Measurements from ENCODE around the gene PLXNA4. TPM values are rescaled to one million over a fixed set of nuclear protein-coding genes. Genes with fewer than 3 reads are reported as not detected.
A peak's percentile ranks its signal among the peaks of the same experiment; 100 is the strongest.

The PLXNA4 gene, protein sequence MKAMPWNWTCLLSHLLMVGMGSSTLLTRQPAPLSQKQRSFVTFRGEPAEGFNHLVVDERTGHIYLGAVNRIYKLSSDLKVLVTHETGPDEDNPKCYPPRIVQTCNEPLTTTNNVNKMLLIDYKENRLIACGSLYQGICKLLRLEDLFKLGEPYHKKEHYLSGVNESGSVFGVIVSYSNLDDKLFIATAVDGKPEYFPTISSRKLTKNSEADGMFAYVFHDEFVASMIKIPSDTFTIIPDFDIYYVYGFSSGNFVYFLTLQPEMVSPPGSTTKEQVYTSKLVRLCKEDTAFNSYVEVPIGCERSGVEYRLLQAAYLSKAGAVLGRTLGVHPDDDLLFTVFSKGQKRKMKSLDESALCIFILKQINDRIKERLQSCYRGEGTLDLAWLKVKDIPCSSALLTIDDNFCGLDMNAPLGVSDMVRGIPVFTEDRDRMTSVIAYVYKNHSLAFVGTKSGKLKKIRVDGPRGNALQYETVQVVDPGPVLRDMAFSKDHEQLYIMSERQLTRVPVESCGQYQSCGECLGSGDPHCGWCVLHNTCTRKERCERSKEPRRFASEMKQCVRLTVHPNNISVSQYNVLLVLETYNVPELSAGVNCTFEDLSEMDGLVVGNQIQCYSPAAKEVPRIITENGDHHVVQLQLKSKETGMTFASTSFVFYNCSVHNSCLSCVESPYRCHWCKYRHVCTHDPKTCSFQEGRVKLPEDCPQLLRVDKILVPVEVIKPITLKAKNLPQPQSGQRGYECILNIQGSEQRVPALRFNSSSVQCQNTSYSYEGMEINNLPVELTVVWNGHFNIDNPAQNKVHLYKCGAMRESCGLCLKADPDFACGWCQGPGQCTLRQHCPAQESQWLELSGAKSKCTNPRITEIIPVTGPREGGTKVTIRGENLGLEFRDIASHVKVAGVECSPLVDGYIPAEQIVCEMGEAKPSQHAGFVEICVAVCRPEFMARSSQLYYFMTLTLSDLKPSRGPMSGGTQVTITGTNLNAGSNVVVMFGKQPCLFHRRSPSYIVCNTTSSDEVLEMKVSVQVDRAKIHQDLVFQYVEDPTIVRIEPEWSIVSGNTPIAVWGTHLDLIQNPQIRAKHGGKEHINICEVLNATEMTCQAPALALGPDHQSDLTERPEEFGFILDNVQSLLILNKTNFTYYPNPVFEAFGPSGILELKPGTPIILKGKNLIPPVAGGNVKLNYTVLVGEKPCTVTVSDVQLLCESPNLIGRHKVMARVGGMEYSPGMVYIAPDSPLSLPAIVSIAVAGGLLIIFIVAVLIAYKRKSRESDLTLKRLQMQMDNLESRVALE (N-terminal part only)
- total RNA-seq, result 3.5 TPM
- polyA plus RNA-seq (ENCODE audit: insufficient read depth, low read depth, low replicate concordance), result 0.17 TPM
- long read RNA-seq, donor 1, result 0 reads
- long read RNA-seq, donor 2, result 0 reads
- long read RNA-seq, donor 3, result 0 reads
- long read RNA-seq, donor 4, result 0 reads
- long read RNA-seq, donor 5, result 0 reads
- long read RNA-seq, donor 6, result 0 reads
- long read RNA-seq, donor 7, partial matches to known transcripts, result 4 of 6 reads
- long read RNA-seq, donor 7, other reads (novel, unspliced or antisense), result 2 of 6 reads
- long read RNA-seq, donor 8, result 0 reads
- long read RNA-seq, donor 9, result 0 reads
- long read RNA-seq, donor 10, result 0 reads

DNA sequence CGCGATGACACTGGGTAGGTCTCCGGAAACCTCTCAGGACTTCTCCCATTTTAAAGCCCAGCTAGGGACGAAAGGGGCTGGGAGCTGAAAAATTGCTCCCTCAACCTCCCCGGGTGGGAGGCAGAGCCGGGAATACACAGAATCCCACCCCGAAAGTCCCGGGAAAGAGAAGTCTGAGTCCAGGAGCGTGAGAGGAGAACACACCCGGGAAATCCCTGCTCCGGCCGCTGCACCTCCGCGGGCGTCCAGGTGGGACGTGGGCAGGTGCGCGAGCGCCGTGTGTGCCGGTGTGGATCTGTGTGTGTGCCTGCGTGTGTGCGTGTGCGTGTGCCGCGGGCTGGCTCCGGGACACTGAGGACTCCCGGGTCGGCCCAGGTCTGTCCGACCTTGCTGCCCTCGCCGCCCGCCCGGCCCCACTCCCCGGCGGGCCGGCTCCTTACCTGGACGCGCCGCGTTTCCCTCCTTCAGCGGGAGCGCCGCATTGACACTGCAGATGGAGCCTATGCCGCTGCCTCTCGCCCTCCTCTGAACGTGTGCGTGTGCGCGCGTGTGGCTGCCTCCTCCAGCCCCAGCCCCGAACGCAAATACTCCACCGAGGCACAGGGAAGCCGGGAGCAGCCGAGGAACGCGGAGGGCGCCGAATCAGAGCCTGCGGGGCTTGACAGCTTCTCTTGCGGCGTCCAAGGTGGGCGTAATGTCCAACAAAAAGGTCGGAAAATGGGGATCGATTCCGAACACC lies at the start of gene PLXNA4:
PLXNA4 (minus strand) TSS at position 489 of the 739 bp plus-strand sequence. CDS start 67,777 bp downstream, outside the sequence.
- peak within 1 kb of the TSS; percentile 43 to 63 (median 46) for H3K4me3 ChIP-seq (ENCODE audit: low read length in 3 of 3)
- intact Hi-C loops (cut with DNase I), result no loop called here

DNA sequence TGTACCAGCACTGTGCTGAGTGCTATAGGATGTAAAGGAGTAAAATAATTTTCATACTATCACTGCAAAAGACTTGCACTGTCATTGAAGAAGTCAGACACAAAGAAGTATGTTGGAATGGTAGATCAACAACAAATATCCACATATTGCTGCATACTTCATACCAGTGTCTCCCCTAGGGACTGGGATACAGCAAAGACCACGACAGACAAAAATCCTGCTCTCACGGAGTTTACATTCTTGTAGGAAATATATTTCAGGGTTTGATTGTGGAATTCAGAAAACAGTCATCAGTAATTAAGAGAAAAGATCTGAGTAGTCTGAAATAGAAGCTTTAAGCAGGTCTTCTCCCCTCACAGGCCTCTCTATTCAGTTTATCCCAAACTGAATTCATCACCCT lies 49.4 kb upstream of the PLXNA4 start:
- H3K4me3 ChIP-seq (ENCODE audit: low read length in 3 of 3), result no peak overlapping the region
- DNase-seq, result no peak
- no peak for FAIRE-seq
- H3K4me1 ChIP-seq (ENCODE audit: control insufficient read depth in 2 of 3, insufficient read depth in 2 of 3, low read depth in 1 of 3, low read length in 3 of 3), result no peaks in the 10 kb centered on the region
- H3K27ac ChIP-seq (ENCODE audit: low read depth in 2 of 2, low read length in 2 of 2), result no peak overlapping the region
- TF ChIP-seq, protein P1, sequence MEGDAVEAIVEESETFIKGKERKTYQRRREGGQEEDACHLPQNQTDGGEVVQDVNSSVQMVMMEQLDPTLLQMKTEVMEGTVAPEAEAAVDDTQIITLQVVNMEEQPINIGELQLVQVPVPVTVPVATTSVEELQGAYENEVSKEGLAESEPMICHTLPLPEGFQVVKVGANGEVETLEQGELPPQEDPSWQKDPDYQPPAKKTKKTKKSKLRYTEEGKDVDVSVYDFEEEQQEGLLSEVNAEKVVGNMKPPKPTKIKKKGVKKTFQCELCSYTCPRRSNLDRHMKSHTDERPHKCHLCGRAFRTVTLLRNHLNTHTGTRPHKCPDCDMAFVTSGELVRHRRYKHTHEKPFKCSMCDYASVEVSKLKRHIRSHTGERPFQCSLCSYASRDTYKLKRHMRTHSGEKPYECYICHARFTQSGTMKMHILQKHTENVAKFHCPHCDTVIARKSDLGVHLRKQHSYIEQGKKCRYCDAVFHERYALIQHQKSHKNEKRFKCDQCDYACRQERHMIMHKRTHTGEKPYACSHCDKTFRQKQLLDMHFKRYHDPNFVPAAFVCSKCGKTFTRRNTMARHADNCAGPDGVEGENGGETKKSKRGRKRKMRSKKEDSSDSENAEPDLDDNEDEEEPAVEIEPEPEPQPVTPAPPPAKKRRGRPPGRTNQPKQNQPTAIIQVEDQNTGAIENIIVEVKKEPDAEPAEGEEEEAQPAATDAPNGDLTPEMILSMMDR (IDR thresholded peaks at IDR 0.05; ENCODE audit: borderline replicate concordance, extremely low read depth, insufficient read depth), result no peak
- intact Hi-C loops (cut with DNase I), result no loop called here
- H3K9ac ChIP-seq (ENCODE audit: low read length in 3 of 3), result no peak overlapping the region
- no peaks in the 10 kb centered on the region for H3K9me3 ChIP-seq (ENCODE audit: control insufficient read depth in 2 of 3, insufficient read depth in 1 of 3, low read length in 3 of 3)
- no peaks in the 10 kb centered on the region for H3K27me3 ChIP-seq (ENCODE audit: control insufficient read depth, insufficient read depth, low read length)
- no peaks in the 10 kb centered on the region for H3K36me3 ChIP-seq (ENCODE audit: control insufficient read depth in 2 of 3, insufficient read depth in 3 of 3, low read length in 3 of 3)

More for the DNA sequence above, at the start of gene PLXNA4:
- H3K36me3 ChIP-seq (ENCODE audit: control insufficient read depth in 2 of 3, insufficient read depth in 3 of 3, low read length in 3 of 3), result no peaks in the 10 kb centered on the region
- FAIRE-seq (no peak), DNase-seq (peak; percentile 31 to 73 (median 52))
- TF ChIP-seq, protein P1 (IDR thresholded peaks at IDR 0.05; ENCODE audit: borderline replicate concordance, extremely low read depth, insufficient read depth), result no peak
- H3K9me3 ChIP-seq (ENCODE audit: control insufficient read depth in 2 of 3, insufficient read depth in 1 of 3, low read length in 3 of 3), result no peaks in the 10 kb centered on the region
- H3K4me1 ChIP-seq (ENCODE audit: control insufficient read depth in 2 of 3, insufficient read depth in 2 of 3, low read depth in 1 of 3, low read length in 3 of 3), result peaks cover 0 to 14% (median 0%) of the 10 kb centered on the region in 3 donors
- peaks cover 12% of the 10 kb centered on the region for H3K27me3 ChIP-seq (ENCODE audit: control insufficient read depth, insufficient read depth, low read length)
- no peak within 1 kb of the TSS for H3K27ac ChIP-seq (ENCODE audit: low read depth in 2 of 2, low read length in 2 of 2)
- H3K9ac ChIP-seq (ENCODE audit: low read length in 3 of 3), result peak within 1 kb of the TSS in 1 of 3 donors; percentile 45

DNA sequence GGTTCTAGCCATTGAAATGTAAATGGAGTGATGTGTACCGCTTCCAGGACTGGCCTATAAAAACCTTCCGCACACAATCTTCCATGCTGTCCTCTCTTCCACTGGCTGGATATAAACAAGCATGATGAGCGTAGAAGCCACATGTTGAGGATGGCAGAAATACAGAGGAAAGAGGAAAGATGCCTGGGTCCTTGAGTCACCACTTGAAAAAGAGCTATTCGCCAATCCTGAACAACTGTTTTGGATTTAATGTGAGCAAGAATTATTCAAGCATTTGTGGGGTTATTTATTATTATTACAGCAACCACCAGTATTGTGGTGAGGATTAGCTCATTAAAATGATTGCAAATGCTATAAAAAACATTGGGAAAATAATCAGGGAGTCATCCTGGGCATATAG lies 45.8 kb upstream of the PLXNA4 start:
- TF ChIP-seq, protein P1 (IDR thresholded peaks at IDR 0.05; ENCODE audit: borderline replicate concordance, extremely low read depth, insufficient read depth), result no peak
- Histone ChIP-seq H3K4me3 (ENCODE audit: low read length in 3 of 3) (no peak overlapping the region), H3K27ac (ENCODE audit: low read depth in 2 of 2, low read length in 2 of 2) (no peak overlapping the region), H3K9me3 (ENCODE audit: control insufficient read depth in 2 of 3, insufficient read depth in 1 of 3, low read length in 3 of 3) (no peaks in the 10 kb centered on the region), H3K9ac (ENCODE audit: low read length in 3 of 3) (no peak overlapping the region), H3K36me3 (ENCODE audit: control insufficient read depth in 2 of 3, insufficient read depth in 3 of 3, low read length in 3 of 3) (no peaks in the 10 kb centered on the region), H3K4me1 (ENCODE audit: control insufficient read depth in 2 of 3, insufficient read depth in 2 of 3, low read depth in 1 of 3, low read length in 3 of 3) (no peaks in the 10 kb centered on the region), H3K27me3 (ENCODE audit: control insufficient read depth, insufficient read depth, low read length) (no peaks in the 10 kb centered on the region)
- intact Hi-C loops (cut with DNase I), result no loop called here
- DNase-seq (no peak), FAIRE-seq (no peak)
